Measurements from ENCODE around the gene GPATCH1. TPM values are rescaled to one million over a fixed set of nuclear protein-coding genes. Genes with fewer than 3 reads are reported as not detected.

Gene GPATCH1
- total RNA-seq, 4 donors from 2014 or later: 9.1 to 11.6 (median 10.0) TPM

DNA sequence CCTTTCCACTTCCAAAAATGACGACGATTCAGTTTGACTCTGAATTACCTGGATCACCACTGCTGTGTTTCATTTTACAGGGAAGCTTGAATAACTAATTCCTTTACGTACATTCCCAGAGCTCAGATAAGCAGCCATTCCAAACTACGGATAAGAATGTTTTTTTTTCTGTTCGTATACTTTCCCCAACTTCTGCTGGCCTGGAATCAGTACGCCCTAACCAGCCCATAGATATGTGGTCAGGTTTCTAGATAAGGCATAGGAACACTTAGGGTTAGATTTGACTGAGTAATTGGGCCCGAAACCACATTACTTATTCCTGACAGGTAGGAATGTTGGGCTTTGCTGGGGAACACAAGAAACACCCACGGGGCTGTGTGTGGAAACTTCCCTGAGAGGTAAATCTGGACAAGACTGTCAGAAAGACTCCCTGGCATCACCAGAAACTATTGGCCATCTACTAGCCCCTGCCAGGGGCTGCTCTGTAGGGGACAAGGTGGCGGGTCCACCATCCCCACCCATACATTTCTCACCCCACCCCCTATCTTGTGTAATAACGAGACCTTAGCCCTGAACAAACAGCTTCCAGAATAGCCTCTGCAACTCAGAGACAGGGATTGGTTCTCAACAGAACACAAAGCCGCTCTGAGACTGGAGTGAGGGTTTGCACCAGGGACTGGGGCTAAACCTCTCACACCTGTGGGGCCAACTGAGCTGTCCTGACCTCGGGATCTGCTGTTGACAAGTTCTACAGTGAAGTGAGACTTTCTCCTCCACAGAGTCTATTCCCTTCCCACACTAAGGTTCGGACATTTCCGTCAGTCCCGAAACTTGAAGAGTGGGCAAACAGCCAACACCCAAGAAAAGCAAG lies 31.9 kb upstream of the GPATCH1 start:
- no peaks in the 10 kb centered on the region for H3K36me3 ChIP-seq
- peaks cover 12 to 19% of the 10 kb centered on the region in 2 donors for H3K4me1 ChIP-seq
- no peaks in the 10 kb centered on the region for H3K27me3 ChIP-seq
- H3K9me3 ChIP-seq: no peaks in the 10 kb centered on the region
- no peak for TF ChIP-seq POLR2A (IDR thresholded peaks at IDR 0.05)
- TF ChIP-seq, protein P1, sequence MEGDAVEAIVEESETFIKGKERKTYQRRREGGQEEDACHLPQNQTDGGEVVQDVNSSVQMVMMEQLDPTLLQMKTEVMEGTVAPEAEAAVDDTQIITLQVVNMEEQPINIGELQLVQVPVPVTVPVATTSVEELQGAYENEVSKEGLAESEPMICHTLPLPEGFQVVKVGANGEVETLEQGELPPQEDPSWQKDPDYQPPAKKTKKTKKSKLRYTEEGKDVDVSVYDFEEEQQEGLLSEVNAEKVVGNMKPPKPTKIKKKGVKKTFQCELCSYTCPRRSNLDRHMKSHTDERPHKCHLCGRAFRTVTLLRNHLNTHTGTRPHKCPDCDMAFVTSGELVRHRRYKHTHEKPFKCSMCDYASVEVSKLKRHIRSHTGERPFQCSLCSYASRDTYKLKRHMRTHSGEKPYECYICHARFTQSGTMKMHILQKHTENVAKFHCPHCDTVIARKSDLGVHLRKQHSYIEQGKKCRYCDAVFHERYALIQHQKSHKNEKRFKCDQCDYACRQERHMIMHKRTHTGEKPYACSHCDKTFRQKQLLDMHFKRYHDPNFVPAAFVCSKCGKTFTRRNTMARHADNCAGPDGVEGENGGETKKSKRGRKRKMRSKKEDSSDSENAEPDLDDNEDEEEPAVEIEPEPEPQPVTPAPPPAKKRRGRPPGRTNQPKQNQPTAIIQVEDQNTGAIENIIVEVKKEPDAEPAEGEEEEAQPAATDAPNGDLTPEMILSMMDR (IDR thresholded peaks at IDR 0.05): no peak
- H3K27ac ChIP-seq: no peak overlapping the region
- WGBS, 2 donors: 76 to 80% methylated on average over 15 of the region's 15 CpGs
- intact Hi-C loops (cut with DNase I): no loop called here
- no peak for DNase-seq
- no peak overlapping the region for H3K4me3 ChIP-seq (replicated peaks in 1 of 3)

- intact Hi-C loops (cut with DNase I): no loop called here
- H3K27me3 ChIP-seq: no peaks in the 10 kb centered on the region
- no peak overlapping the region for H3K27ac ChIP-seq
- TF ChIP-seq POLR2A (IDR thresholded peaks at IDR 0.05): no peak
- TF ChIP-seq, protein P1 (IDR thresholded peaks at IDR 0.05): no peak
- DNase-seq: no peak
- no peaks in the 10 kb centered on the region for H3K36me3 ChIP-seq
- peaks cover 12 to 19% of the 10 kb centered on the region in 2 donors for H3K4me1 ChIP-seq
- WGBS, 2 donors: 99 to 100% methylated on average over 3 of the region's 3 CpGs
- no peak overlapping the region for H3K4me3 ChIP-seq (replicated peaks in 1 of 3)
- H3K9me3 ChIP-seq: no peaks in the 10 kb centered on the region
Measured at GRCh38 chr19:33050110-33050509, 30.9 kb upstream of the GPATCH1 start.

GRCh38 chr19:33052352-33052972 lies 28.5 kb upstream of the GPATCH1 start:
- Histone ChIP-seq H3K27ac (peak overlapping the region; percentile 56 to 73 (median 72)), H3K9me3 (no peaks in the 10 kb centered on the region), H3K4me1 (peaks cover 12 to 19% of the 10 kb centered on the region in 2 donors), H3K4me3 (replicated peaks in 1 of 3) (no peak overlapping the region), H3K27me3 (no peaks in the 10 kb centered on the region), H3K36me3 (no peaks in the 10 kb centered on the region)
- intact Hi-C loops (cut with DNase I): no loop called here
- WGBS, 2 donors: 35 to 43% methylated on average over 8 of the region's 8 CpGs
- DNase-seq: peak; percentile 29 to 53
- TF ChIP-seq, protein P1 (IDR thresholded peaks at IDR 0.05): no peak
- no peak for TF ChIP-seq POLR2A (IDR thresholded peaks at IDR 0.05)

DNA sequence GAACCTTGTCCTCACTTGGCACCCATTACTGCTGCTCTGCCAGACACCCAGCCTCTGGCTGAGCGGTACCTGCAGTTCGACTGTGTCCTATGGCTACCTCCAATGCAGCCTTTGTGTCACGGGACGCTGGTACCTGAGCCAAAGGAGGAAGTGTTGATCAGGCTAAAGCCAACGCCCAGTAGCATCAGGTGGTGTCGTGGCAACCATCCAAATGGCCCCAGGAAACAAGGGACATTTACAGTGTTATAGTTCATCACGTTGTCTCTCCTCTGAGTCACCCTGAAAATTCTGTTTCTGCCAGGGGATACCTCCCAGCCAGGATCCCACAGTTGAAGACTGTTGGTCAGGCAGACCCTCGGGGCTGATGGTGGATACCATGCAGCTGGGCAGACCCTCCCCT lies 26.4 kb upstream of the GPATCH1 start:
- intact Hi-C loops (cut with DNase I): no loop called here

More for the DNA sequence above, 26.4 kb upstream of the GPATCH1 start:
- no peaks in the 10 kb centered on the region for H3K9me3 ChIP-seq
- 82 to 94% methylated on average over 8 of the region's 8 CpGs for WGBS, 2 donors
- no peaks in the 10 kb centered on the region for H3K36me3 ChIP-seq
- no peak overlapping the region for H3K27ac ChIP-seq
- no peak for DNase-seq
- H3K27me3 ChIP-seq: no peaks in the 10 kb centered on the region
- H3K4me1 ChIP-seq: peaks cover 12 to 25% of the 10 kb centered on the region in 2 donors
- TF ChIP-seq POLR2A (IDR thresholded peaks at IDR 0.05): no peak
- TF ChIP-seq, protein P1 (IDR thresholded peaks at IDR 0.05): no peak
- H3K4me3 ChIP-seq (replicated peaks in 1 of 3): no peak overlapping the region
